ENCODE results near the gene PTX4.

Gene PTX4

DNA sequence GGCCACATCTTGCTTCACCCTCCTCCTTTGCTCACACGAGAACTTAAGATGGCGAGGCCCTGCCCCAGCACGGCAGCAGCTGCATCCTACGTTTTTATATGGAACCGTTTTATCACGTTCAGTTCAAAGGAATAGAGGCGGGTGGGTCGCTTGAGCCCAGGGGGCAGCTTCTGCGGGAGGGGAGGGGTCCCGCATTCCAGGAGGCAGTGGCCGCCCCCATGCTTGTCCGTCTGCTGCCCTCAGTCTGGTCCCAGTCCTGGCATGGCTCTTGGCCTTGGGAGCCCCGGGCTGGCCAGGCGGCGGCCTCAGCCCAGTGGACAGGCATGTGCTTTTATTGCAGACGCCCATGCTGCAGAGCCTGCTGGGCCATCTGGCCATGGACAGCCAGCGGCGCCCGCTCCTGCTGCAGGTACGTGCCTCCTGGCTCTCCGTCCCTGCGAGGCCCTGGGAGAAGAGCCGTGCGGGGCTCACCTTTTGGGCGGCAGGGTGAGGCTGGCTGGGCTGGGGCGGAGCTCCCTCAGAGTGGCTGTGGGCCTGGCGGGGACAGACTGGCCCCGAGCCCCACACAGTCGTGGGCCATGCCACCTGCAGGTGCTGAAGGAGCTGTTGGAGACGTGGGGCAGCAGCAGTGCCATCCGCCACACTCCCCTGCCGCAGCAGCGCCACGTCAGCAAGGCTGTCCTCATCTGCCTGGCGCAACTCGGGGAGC is 11.2 kb upstream of the PTX4 start:
- DNase-seq: no peak

GRCh38 chr16:1498899-1499676 is 10.3 kb upstream of the PTX4 start:
- DNase-seq: no peak

GRCh38 chr16:1497014-1497598 is 8.4 kb upstream of the PTX4 start:
- DNase-seq: no peak

DNA sequence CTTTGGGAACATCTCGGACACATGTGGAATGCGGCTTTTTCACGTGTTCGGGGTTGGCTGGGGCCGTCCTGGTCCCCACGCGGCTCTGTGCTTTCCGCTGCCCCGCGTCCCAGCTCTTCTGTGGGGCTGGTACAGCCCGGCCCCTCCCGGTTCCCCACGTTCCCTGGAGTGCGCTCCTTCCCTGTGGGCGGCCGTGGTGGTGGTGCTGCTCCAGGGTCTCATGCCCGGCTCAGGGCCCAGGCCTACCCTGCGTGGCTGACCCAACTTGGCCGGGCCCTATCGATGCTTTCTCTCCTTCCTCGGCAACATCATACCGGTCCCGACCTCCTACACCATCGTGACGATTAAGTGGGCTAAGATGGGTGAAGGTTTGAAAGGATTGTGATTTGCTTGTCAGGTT is 7.7 kb upstream of the PTX4 start:
- DNase-seq: no peak

DNA sequence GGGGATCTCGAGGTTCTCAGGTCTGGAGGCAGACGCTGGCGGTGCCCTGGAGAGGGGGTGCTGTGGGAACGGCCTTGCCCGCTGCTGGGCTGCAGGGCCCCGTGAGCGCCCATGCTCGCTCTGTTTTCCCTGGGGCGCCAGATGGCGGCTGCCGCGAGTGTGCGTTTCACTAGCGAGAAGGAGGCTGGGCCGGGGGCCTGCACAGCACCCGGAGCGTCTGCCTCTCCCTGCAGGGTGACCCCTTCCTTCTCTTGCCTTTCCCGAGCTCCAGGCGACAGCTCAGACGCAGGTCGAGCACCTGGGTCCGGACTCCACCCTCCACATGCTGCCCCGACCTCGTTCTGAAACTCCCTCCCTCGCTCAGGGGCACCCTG is 7.1 kb upstream of the PTX4 start:
- DNase-seq: no peak

GRCh38 chr16:1495211-1495888 is 6.6 kb upstream of the PTX4 start:
- no peak for DNase-seq

DNA sequence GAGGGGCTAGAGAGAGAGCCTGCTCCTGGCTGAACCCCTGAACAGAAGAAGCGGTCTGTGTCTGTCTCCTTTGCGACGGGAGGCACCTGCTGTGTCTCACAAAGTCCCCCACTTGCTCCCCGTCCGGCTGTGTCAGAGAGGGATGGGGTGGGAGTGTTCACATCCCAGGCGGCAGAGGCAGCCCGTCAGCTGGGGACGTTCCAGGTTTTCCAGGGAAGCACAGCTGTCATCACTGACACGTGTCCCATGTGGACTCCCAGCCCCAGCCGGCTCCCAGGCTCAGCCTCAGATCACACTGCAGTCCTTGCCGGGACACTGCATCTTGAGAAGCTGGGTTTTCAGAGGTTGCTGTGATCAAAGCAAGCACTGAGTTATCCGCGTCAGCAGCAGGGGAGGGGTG is 6.0 kb upstream of the PTX4 start:
- no peak for DNase-seq

DNA sequence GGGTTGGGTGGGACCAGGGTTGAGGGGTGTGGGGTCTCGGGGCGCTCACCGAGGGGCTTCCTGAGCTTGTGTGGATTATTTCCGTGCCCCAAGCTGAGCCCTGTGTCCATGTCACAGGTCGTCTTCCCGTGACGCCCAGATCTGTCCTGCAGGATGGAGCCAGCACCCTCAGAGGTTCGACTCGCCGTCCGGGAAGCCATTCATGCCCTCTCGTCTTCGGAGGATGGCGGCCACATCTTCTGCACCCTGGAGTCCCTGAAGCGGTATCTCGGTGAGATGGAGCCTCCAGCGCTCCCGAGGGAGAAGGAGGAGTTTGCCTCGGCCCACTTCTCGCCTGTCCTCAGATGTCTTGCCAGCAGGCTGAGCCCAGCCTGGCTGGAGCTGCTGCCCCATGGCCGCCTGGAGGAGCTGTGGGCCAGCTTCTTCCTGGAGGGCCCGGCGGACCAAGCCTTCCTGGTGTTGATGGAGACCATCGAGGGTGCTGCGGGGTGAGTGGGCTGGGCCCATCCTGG is 5.4 kb upstream of the PTX4 start:
- no peak for DNase-seq

- DNase-seq: no peak
Measured at GRCh38 chr16:1493746-1494094, 5.0 kb upstream of the PTX4 start.

DNA sequence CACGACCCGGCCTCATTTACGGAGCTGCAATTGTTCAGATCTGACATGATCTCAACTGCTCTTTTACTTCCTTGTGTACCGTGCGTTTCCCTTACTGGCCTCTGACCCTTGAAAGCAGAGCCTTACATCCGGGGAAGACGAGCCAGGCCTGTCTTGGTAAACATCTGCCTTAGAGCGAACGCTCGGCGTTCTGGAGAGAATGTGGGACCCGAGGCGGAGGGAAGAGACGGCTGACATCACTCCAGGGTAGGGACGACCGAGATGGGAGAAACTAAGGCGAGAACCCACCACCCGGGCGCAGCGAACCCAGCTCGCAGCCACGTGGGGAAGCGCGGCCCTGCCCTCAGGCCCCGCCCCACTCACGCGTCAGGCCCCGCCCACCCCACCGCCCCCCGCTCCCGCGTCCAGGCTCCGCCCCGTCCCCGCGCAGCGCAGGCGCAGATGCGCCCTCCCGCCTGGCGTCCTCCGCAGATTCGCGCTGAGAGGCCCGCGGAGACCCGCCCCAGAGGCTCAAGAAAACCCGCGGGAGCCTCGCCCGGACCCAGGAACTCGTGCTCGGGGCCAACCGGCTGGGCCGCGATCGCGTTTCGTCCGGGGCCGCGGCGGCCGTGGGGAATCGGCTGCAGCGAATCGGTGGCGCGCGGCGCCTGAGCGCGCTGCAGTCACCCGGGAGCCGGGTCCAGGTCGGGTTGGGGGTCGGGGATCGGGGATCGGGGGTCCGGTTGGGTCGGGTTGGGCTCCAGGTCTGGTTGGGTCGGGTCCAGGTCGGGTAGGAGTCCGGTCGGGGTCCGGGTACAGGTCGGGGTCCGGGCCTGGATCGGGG is 4.4 kb upstream of the PTX4 start, which contains the start of gene TELO2:
TELO2 (plus strand) TSS at position 438 of the 823 bp plus-strand sequence. CDS start 922 bp downstream, outside the sequence.
- peak; percentile 79 for DNase-seq

GRCh38 chr16:1492082-1492922 is 3.6 kb upstream of the PTX4 start:
- no peak for DNase-seq

GRCh38 chr16:1491327-1491726 is 2.6 kb upstream of the PTX4 start:
- no peak for DNase-seq

- DNase-seq: no peak
Measured at GRCh38 chr16:1489077-1489476, 333 bp upstream of the PTX4 start.

GRCh38 chr16:1488054-1488601 is 616 bp downstream of the PTX4 start:
- DNase-seq: no peak

DNA sequence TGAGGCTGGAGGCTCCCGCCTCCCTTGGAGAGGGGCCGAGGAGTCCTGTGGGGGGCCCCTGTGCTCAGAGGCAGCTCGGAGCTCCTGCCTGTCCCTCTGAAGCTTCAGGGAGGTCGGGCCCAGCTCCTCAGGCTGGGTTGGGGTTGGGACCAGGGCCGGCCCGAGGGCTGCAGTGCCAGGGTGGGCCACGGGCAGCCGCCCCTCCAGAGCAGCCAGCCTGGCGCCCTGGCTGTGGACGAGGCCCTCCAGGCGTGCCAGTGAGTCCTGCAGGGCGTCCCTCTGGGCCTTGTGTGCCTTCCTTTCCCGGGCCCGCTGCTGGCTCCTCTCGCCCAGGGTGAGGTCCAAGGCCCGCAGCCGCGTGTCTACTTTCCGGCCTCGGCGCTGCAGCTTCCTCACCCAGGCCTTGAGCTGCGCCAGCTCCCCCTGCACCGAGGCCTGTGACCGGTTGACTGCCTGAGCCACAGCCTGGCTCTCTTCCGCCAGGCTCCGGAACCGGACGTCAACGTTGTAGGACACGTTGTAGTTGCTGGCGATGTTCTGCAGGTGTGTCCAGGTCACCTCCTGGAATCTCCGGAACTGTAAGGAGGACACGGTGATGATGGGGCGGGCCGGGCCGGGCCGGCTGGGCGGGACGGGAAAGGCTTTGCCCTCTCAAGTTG is 1.2 kb downstream of the PTX4 start:
- DNase-seq: no peak

GRCh38 chr16:1486551-1487390 is 2.0 kb downstream of the PTX4 start:
- no peak for DNase-seq

DNA sequence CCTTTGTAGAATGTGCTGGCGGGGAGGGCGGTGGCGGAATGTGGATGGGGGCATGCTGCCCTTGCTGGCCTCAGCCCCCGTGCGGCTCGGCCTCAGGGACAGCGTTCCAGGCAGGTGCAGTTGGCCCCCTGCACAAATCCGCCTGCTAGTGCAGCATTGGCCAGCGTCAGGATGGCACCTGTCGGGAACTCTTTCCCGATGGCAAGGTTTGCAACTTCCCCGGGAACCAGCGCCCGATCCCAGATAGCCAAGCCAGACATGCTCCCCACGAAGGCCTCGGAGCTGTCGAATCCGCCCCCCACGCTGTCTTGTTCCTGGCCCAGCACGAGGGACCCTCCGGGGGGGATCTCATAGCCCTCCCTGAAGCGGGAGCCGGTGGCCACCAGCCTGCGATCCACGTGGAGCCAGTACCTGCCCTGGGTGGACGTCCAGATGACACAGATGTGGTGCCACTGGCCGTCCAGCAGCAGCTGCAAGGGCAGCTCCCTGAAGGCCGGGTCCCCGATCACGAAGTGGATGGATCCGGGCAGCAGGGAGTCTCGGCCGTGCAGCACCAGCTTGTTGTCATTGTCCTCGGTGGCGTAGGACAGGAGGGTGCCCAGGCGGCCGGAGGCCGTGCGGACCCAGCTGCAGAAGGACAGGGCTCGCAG is 2.8 kb downstream of the PTX4 start:
- DNase-seq: no peak

DNA sequence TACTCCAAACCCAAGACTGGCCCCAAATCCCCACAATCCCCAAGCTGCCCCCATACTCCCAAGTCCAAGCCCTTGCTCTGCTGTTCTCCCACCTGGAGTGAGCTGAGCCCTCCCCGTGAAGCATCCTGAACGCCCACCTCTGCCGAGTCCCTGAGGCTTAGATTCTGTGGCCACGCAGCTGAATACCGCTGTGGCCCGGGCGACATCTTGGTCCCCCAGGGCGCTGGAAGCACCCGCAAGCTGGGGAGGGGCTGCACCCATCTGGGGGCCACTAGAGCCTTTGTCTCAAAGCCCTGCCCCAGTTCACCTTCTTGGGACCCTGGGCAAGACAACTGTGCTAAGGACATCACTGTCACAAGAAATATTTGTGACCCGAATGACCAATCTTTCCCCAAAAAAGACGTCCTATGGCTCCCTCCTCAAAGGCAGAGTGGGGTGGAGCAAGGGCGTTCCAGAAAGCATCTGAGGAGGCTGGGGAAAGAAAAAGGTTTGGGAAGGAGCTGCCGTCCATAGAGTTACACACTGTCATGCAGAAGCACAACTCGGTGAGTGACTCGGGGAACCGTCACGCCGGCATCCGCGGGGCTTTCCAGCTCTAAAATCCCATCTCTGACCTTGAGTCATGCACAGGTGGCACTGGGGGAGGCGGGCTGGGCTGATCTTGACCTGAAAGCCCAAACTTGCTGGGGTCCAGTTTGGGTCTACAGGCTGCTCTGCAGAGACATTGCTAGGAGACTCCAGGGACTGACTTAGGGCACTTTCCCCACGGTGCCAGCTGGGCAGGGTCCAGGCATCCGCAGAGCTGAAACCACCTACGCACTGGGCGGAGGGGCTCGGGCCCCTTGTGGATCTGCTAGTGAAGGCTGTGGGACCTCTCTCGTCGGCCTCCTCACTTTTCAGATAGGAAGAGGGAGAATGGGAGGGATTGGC is 6.6 kb downstream of the PTX4 start:
- no peak for DNase-seq
